Uterus (tissue), 2 donors: ENCODE measurements around the gene CIAO1.

Experiments
- CTCF ChIP-seq, 4 experiments: fragments of 200-600 bp in 2 of 4; fragments of 450-650 bp in 2 of 4; sonication (generic) in 2 of 4; IDR thresholded peaks; one replicate each; pipeline ENCODE4 v1.5.1; 2016 to 2019; ENCODE audit warnings: antibody characterized with exemption in 4 of 4, mild to moderate bottlenecking in 2 of 4, moderate library complexity in 1 of 4
- POLR2A ChIP-seq, 2 donors: fragments of 450-650 bp; IDR thresholded peaks; one replicate each; pipeline ENCODE4 v1.6.1; 2016; ENCODE audit warnings: antibody characterized with exemption in 2 of 2, mild to moderate bottlenecking in 1 of 2, moderate library complexity in 1 of 2

- TF ChIP-seq CTCF (IDR thresholded peaks at IDR 0.05) (no peak), POLR2A (IDR thresholded peaks at IDR 0.05) (no peak)
Observed at GRCh38 chr2:96264086-96264485, 1.9 kb upstream of the CIAO1 start.
